CD4-positive, CD25-positive, alpha-beta regulatory T cell (primary cell): Measurements from ENCODE around the gene PSMD2. TPM values are rescaled to one million over a fixed set of nuclear protein-coding genes. Genes with fewer than 3 reads are reported as not detected.

Source experiments
- ATAC-seq, 2 donors: fragments of 150-1000 bp; cut with Tn5 transposase; one replicate each; pipeline ENCODE4 v1.10.0; 2021; ENCODE audit warnings: low read depth in 2 of 2, moderate number of reproducible peaks in 2 of 2, moderate library complexity in 1 of 2
- DNase-seq, 3 donors: peaks; one replicate each; pipeline versions ENCODE4 v3.0.0 to v3.0.0-alpha.2; 2012 to 2022; ENCODE audit warnings: mixed read lengths in 1 of 3
- H3K27ac ChIP-seq: one replicate; pipeline ENCODE4 v1.7.0; 2013; ENCODE audit warnings: mild to moderate bottlenecking, low read length; ENCODE audit not compliant: insufficient read depth, poor library complexity, severe bottlenecking
- H3K27me3 ChIP-seq: one replicate; pipeline ENCODE4 v1.7.0; 2013; ENCODE audit warnings: low read length; ENCODE audit not compliant: control insufficient read depth, insufficient read depth
- H3K36me3 ChIP-seq: one replicate; pipeline ENCODE4 v1.7.0; 2013; ENCODE audit warnings: mild to moderate bottlenecking, low read length, moderate library complexity; ENCODE audit not compliant: control insufficient read depth, insufficient read depth
- H3K4me1 ChIP-seq: 2 replicates; pipeline ENCODE4 v1.7.0; 2013; ENCODE audit warnings: mild to moderate bottlenecking, low read length; ENCODE audit not compliant: insufficient read depth, control insufficient read depth, poor library complexity, severe bottlenecking
- H3K4me3 ChIP-seq: one replicate; pipeline ENCODE4 v1.7.0; 2013; ENCODE audit warnings: low read depth, mild to moderate bottlenecking, low read length, moderate library complexity
- H3K9me3 ChIP-seq, 2 experiments: 1 replicate in 1 of 2; 2 replicates in 1 of 2; pipeline ENCODE4 v1.7.0; 2013; ENCODE audit warnings: low read length in 2 of 2, mild to moderate bottlenecking in 1 of 2, moderate library complexity in 1 of 2; ENCODE audit not compliant: control insufficient read depth in 2 of 2
- H3K27ac Mint-ChIP-seq, 3 donors: one replicate each; pipeline ENCODE4 v1.8.0; 2020 to 2022; ENCODE audit warnings: mild to moderate bottlenecking in 3 of 3, mixed read lengths in 3 of 3, moderate library complexity in 2 of 3
- H3K27me3 Mint-ChIP-seq: one replicate; pipeline ENCODE4 v1.8.0; 2022; ENCODE audit warnings: mild to moderate bottlenecking, mixed read lengths
- H3K36me3 Mint-ChIP-seq: one replicate; pipeline ENCODE4 v1.8.0; 2020; ENCODE audit warnings: mixed read lengths
- H3K4me1 Mint-ChIP-seq, 4 donors: one replicate each; pipeline ENCODE4 v1.8.0; 2020 to 2022; ENCODE audit warnings: mixed read lengths in 4 of 4, mild to moderate bottlenecking in 1 of 4
- H3K4me3 Mint-ChIP-seq, 4 donors: one replicate each; pipeline ENCODE4 v1.8.0; 2020 to 2022; ENCODE audit warnings: mild to moderate bottlenecking in 4 of 4, mixed read lengths in 4 of 4, moderate library complexity in 3 of 4
- H3K9me3 Mint-ChIP-seq, 7 donors: one replicate each; pipeline ENCODE4 v1.8.0; 2020 to 2022; ENCODE audit warnings: mixed read lengths in 7 of 7, mild to moderate bottlenecking in 3 of 7, moderate library complexity in 2 of 7
- polyA plus RNA-seq, 4 donors: library from polyadenylated mRNA; unstranded; fragments of 300-500 nt; fragmentation: Illumina TruSeq; gene quantifications; one replicate each; pipeline ENCODE4 v1.2.3, GENCODE V29; 2021
- total RNA-seq: library from RNA; stranded (reverse); gene quantifications from one replicate; pipeline ENCODE4 v1.2.3, GENCODE V29; 2022

Gene PSMD2
- total and polyA plus RNA-seq, 5 donors from 2014 or later, result 151 to 206 (median 179) TPM

GRCh38 chr3:184289426-184289938 lies 9.6 kb upstream of the PSMD2 start:
- Mint-ChIP-seq H3K27ac (no peak overlapping the region), H3K36me3 (no peaks in the 10 kb centered on the region), H3K4me3 (no peak overlapping the region), H3K9me3 (no peaks in the 10 kb centered on the region), H3K27me3 (peaks cover 27% of the 10 kb centered on the region), H3K4me1 (no peaks in the 10 kb centered on the region)
- Histone ChIP-seq H3K9me3 (no peaks in the 10 kb centered on the region), H3K27ac (no peak overlapping the region), H3K27me3 (peaks cover 3% of the 10 kb centered on the region), H3K36me3 (no peaks in the 10 kb centered on the region), H3K4me3 (no peak overlapping the region), H3K4me1 (no peaks in the 10 kb centered on the region)
- peak; percentile 30 to 57 (median 37) for DNase-seq
- peak; percentile 46 to 54 for ATAC-seq

DNA sequence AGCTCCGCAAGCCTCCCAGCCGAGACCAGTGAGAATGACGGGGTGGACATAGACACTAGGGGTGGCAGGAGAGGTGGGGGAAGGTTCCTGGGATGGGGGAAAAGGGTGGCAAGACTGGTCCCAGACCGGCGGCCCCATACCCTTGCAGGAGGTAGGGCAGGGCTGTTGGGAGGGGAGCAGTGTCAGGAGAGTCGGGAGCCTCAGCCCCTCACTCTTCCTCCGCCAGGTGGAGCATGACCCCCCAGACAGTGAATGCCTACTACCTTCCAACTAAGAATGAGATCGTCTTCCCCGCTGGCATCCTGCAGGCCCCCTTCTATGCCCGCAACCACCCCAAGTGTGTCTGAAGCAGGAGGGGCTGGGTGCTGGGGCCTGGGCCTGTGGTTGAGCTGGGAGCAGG lies 8.7 kb upstream of the PSMD2 start:
- Mint-ChIP-seq H3K27ac (peak overlapping the region in 1 of 3 donors; percentile 43), H3K27me3 (peaks cover 19% of the 10 kb centered on the region), H3K4me1 (no peaks in the 10 kb centered on the region), H3K36me3 (no peaks in the 10 kb centered on the region), H3K4me3 (no peak overlapping the region), H3K9me3 (peaks cover 0 to 1% (median 0%) of the 10 kb centered on the region in 7 donors)
- DNase-seq, result no peak
- ATAC-seq, result no peak
- Histone ChIP-seq H3K9me3 (no peaks in the 10 kb centered on the region), H3K27ac (no peak overlapping the region), H3K27me3 (peaks cover 3% of the 10 kb centered on the region), H3K4me1 (no peaks in the 10 kb centered on the region), H3K4me3 (no peak overlapping the region), H3K36me3 (no peaks in the 10 kb centered on the region)

- H3K27ac Mint-ChIP-seq, result no peak overlapping the region
- Histone ChIP-seq H3K4me3 (no peak overlapping the region), H3K27me3 (no peaks in the 10 kb centered on the region), H3K36me3 (no peaks in the 10 kb centered on the region), H3K9me3 (no peaks in the 10 kb centered on the region), H3K27ac (no peak overlapping the region), H3K4me1 (no peaks in the 10 kb centered on the region)
- peaks cover 0 to 1% (median 0%) of the 10 kb centered on the region in 7 donors for H3K9me3 Mint-ChIP-seq
- H3K4me1 Mint-ChIP-seq, result no peaks in the 10 kb centered on the region
- H3K4me3 Mint-ChIP-seq, result no peak overlapping the region
- DNase-seq, result no peak
- H3K27me3 Mint-ChIP-seq, result peaks cover 13% of the 10 kb centered on the region
- no peak for ATAC-seq
- H3K36me3 Mint-ChIP-seq, result no peaks in the 10 kb centered on the region
Observed at GRCh38 chr3:184291044-184291737, 7.8 kb upstream of the PSMD2 start.

- no peak overlapping the region for H3K27ac Mint-ChIP-seq
- H3K9me3 Mint-ChIP-seq, result peaks cover 0 to 1% (median 0%) of the 10 kb centered on the region in 7 donors
- H3K36me3 Mint-ChIP-seq, result no peaks in the 10 kb centered on the region
- Histone ChIP-seq H3K36me3 (no peaks in the 10 kb centered on the region), H3K27me3 (no peaks in the 10 kb centered on the region), H3K9me3 (no peaks in the 10 kb centered on the region), H3K27ac (no peak overlapping the region), H3K4me3 (no peak overlapping the region), H3K4me1 (no peaks in the 10 kb centered on the region)
- ATAC-seq (no peak), DNase-seq (no peak)
- no peak overlapping the region for H3K4me3 Mint-ChIP-seq
- no peaks in the 10 kb centered on the region for H3K4me1 Mint-ChIP-seq
- peaks cover 7% of the 10 kb centered on the region for H3K27me3 Mint-ChIP-seq
Observed at GRCh38 chr3:184291738-184292445, 7.1 kb upstream of the PSMD2 start.

DNA sequence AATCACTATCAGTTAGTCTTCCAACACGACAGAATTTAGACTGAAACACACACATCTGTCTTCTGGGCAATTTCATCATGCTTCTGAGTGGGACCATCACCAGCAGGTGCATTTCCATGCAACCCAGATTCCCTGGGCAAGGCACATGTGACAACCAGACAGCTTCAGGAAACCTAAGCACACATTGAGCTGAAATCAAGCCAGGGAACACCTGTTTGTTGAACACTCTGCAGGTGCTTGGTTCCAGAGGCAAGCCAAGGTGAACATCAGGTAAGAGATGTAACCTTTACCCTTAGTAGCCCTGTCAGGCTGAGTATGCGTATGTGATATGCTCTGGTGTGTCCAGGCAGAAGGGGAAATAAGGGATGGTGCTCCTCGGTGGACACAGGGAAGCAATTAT lies 3.3 kb upstream of the PSMD2 start:
- H3K9me3 ChIP-seq, result no peaks in the 10 kb centered on the region
- peaks cover 0 to 25% (median 18%) of the 10 kb centered on the region in 4 donors for H3K4me1 Mint-ChIP-seq
- no peak overlapping the region for H3K27ac ChIP-seq
- H3K4me3 ChIP-seq, result no peak overlapping the region
- no peak overlapping the region for H3K27ac Mint-ChIP-seq
- DNase-seq, result no peak
- peaks cover 5% of the 10 kb centered on the region for H3K27me3 Mint-ChIP-seq
- H3K36me3 ChIP-seq, result peaks cover 2% of the 10 kb centered on the region
- H3K4me1 ChIP-seq, result peaks cover 14% of the 10 kb centered on the region
- no peaks in the 10 kb centered on the region for H3K36me3 Mint-ChIP-seq
- peak overlapping the region in 1 of 4 donors; percentile 15 for H3K4me3 Mint-ChIP-seq
- H3K9me3 Mint-ChIP-seq, result peaks cover 0 to 1% (median 0%) of the 10 kb centered on the region in 7 donors
- no peaks in the 10 kb centered on the region for H3K27me3 ChIP-seq
- ATAC-seq, result no peak

DNA sequence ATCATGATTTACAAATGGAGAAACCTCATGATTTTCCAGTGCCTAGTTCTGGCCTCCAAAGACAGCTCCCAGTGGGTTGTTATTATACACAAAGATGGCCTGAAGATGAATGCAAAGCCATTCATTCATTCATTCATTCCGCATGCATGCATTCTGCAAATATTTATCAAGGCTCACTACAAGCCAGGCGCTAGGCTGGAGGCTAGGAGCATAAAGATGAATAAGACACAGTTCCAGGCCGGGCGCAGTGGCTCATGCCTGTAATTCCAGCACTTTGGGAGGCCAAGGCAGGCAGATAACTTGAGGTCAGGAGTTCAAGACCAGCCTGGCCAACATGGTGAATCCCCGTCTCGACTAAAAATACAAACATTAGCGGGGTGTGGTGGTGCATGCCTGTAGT lies 2.4 kb upstream of the PSMD2 start:
- no peaks in the 10 kb centered on the region for H3K27me3 ChIP-seq
- Mint-ChIP-seq H3K4me1 (peaks cover 0 to 29% (median 19%) of the 10 kb centered on the region in 4 donors), H3K9me3 (peaks cover 0 to 1% (median 0%) of the 10 kb centered on the region in 7 donors), H3K4me3 (peak overlapping the region in 3 of 4 donors; percentile 15 to 92 (median 50)), H3K27me3 (peaks cover 5% of the 10 kb centered on the region), H3K27ac (no peak overlapping the region), H3K36me3 (no peaks in the 10 kb centered on the region)
- H3K36me3 ChIP-seq, result peaks cover 6% of the 10 kb centered on the region
- no peak overlapping the region for H3K27ac ChIP-seq
- no peak for ATAC-seq
- peaks cover 14% of the 10 kb centered on the region for H3K4me1 ChIP-seq
- H3K4me3 ChIP-seq, result no peak overlapping the region
- no peaks in the 10 kb centered on the region for H3K9me3 ChIP-seq
- DNase-seq, result no peak

GRCh38 chr3:184299488-184300377 lies 692 bp downstream of the PSMD2 start:
- Mint-ChIP-seq H3K36me3 (peaks cover 19% of the 10 kb centered on the region), H3K4me1 (peaks cover 0 to 36% (median 21%) of the 10 kb centered on the region in 4 donors), H3K4me3 (peak overlapping the region; percentile 91 to 97 (median 94)), H3K27ac (peak overlapping the region; percentile 91 to 97 (median 92)), H3K27me3 (peaks cover 5% of the 10 kb centered on the region), H3K9me3 (peaks cover 0 to 3% (median 0%) of the 10 kb centered on the region in 7 donors)
- ATAC-seq (no peak), DNase-seq (no peak)
- Histone ChIP-seq H3K9me3 (no peaks in the 10 kb centered on the region), H3K27ac (peak overlapping the region; percentile 82), H3K4me3 (peak overlapping the region; percentile 92), H3K4me1 (peaks cover 14% of the 10 kb centered on the region), H3K27me3 (no peaks in the 10 kb centered on the region), H3K36me3 (peaks cover 37% of the 10 kb centered on the region)
